Measurements from ENCODE around the gene DNMT1.

The DNMT1 gene

GRCh38 chr19:10092648-10093294, 102.0 kb downstream of the DNMT1 start:
- no peak for DNase-seq

GRCh38 chr19:10091895-10092641, 102.7 kb downstream of the DNMT1 start:
- DNase-seq: no peak

- no peak for DNase-seq
Observed at GRCh38 chr19:10091370-10091687, 103.4 kb downstream of the DNMT1 start.

DNA sequence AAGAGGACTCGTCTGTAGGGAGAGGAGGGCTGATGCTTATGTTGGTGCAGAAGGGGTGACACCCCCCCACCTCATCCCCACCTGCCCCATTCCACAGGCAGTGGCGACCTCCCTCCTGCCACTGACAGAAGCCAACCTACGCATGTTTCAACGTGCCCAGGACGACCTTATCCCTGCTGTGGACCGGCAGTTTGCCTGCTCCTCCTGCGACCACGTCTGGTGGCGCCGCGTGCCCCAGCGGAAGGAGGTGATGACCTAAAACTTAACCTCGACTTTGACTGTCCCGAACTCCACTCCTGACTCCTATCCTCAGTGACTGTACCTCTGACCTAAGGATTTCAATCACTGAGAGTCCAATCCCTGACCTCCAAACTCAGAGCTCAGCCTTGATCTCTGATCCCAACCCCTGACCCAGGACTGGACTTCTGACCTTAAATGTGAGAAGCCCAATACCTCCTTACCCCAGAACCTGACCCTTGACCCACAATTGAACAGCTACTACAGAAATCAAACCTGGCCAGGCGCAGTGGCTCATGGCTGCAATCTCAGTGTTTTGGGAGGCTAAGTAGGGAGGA, 104.9 kb downstream of the DNMT1 start:
- DNase-seq: no peak

DNA sequence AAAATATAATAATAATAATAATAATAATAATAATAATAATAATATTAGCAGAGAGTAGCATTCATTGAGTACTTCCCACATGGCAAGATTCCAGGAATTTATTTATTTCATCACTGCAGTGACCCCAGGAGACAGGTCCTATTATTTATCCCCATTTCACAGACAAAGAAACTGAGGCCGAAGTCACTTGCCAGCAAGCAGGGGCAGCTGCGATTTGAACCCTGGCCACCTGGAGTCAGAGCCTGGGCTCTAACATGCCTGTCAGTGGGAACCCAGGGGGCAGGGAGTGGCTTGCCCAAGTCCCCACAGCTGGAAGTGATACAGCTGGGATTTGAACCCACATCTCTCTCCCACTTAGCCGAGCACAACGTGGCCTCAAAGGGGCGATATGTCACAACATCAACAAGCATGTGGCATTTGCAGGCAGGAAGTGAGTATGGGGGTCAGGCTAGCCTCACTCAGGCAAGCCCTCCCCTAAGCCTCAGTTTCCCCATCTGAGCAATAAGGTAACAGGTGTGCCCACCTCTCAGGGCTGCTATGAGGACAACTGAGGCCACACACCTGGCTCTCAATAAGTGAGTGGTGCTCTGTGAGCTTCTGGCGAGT, 105.7 kb downstream of the DNMT1 start:
- DNase-seq: no peak

DNA sequence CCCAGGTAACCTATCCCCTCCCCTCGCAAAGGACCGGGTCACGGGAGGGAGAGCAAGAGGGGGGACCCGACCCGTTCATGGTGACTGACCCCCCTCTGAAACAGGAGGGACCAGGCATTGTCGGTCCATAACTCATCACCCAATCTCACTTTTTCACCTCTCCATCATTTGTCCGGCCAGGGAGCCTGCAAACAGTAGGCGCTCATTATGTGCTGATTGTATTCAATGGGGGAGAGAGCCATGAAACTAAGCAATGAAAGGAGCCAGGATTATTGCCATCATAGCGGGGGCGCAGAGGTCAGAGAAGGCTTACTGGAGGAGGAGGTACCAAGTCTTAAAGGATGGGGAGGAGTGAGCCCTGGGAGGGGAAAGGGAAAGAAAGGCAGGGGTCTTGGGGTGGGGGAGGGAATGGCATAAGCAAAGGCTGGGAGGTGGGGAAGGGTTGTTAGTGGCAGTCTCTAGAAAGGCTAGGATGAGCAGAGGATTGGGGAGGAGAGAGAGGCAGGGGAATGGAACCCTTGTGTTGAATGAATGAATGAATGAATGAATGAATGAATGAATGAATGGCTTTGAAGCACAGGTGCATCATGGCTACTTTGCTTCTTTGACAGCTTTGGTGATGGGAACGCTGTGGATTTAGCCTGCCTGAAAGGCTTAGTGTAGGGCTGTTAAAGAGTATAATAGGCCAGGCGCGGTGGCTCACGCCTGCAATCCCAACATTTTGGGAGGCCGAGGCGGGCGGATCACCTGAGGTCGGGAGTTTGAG, 107.3 kb downstream of the DNMT1 start:
- DNase-seq: no peak

DNA sequence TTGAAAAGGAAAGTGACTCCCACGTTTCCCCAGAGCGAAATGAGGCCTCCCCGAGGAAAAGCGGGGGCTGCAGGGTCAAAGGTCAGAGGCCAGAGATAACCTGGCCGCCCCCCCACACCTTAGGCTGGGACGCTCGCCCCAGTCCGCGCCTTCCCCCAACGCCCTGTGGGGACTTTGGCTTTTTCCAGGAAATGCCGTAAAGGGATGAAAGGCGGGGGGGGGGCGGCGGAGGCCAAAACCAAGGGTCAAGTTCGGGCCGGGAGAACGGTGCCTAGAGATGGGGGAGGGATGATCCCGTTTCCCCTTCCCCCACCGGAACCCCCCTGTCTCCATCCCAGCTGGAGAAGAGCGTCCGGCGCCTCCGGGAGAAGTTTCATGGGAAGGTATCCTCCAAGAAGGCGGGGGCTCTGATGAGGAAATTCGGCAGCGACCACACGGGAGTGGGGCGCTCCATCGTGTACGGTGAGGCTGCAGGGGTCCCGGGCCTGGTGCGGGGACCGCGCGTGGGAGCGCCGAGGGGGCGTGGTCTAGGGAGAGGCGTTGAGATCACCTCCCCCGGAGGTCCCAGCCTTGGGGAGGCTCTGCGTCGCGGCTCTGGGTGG, 108.1 kb downstream of the DNMT1 start:
- no peak for DNase-seq

- no peak for DNase-seq
Observed at GRCh38 chr19:10085641-10086590, 108.8 kb downstream of the DNMT1 start, which contains the start of gene SHFL. Gene SHFL (plus strand): TSS chr19:10086317. CDS start chr19:10086428, 111 bp downstream.

- no peak for DNase-seq
Observed at GRCh38 chr19:10084803-10085202, 110.0 kb downstream of the DNMT1 start.

GRCh38 chr19:10083911-10084310, 110.8 kb downstream of the DNMT1 start:
- no peak for DNase-seq
